GM12891 (cell line): ENCODE results near the gene MKI67.
"Not testable (repeated sequence)": the region's sequence is repeated elsewhere in the genome, so short reads cannot be mapped to it uniquely, and the experiment has no call there.

Experiments used
- DNase-seq: peaks from one replicate; pipeline ENCODE4 v3.0.0; 2011; ENCODE audit warnings: low spot score; ENCODE audit not compliant: insufficient read length
- FAIRE-seq: peaks from 2 replicates; lab custom pipeline; 2011; peaks lifted over from hg19 to GRCh38; lab: Jason Lieb, UNC
- PAX5 ChIP-seq: IDR thresholded peaks from 2 replicates; pipeline ENCODE4 v1.6.1; 2011; ENCODE audit warnings: low read length, moderate library complexity, mild to moderate bottlenecking; ENCODE audit not compliant: insufficient read depth, severe bottlenecking
- POLR2A ChIP-seq: IDR thresholded peaks from 2 replicates; pipeline ENCODE4 v1.6.1; 2011; ENCODE audit warnings: low read depth, low read length, control low read depth
- POLR2AphosphoS5 ChIP-seq: IDR thresholded peaks from 2 replicates; pipeline ENCODE4 v1.6.1; 2011; ENCODE audit warnings: low read depth, low read length, control low read depth
- POU2F2 ChIP-seq: IDR thresholded peaks from 2 replicates; pipeline ENCODE4 v1.6.1; 2011; ENCODE audit warnings: low read depth, mild to moderate bottlenecking, control low read depth, low read length, moderate library complexity
- SPI1 ChIP-seq: IDR thresholded peaks from 2 replicates; pipeline ENCODE4 v1.6.1; 2011; ENCODE audit warnings: low read depth, low read length, control low read depth
- TAF1 ChIP-seq: IDR thresholded peaks from 2 replicates; pipeline ENCODE4 v1.6.1; 2011; ENCODE audit warnings: low read depth, low read length, control low read depth

The MKI67 gene

GRCh38 chr10:128095027-128095752 is 31.0 kb downstream of the MKI67 start:
- FAIRE-seq (no peak), DNase-seq (no peak)
- TF ChIP-seq POU2F2 (no peak), TAF1 (no peak), POLR2A (no peak), SPI1 (no peak), PAX5 (no peak), POLR2AphosphoS5 (no peak)

GRCh38 chr10:128094596-128094995 is 31.6 kb downstream of the MKI67 start:
- not testable (repeated sequence) for DNase-seq, FAIRE-seq

DNA sequence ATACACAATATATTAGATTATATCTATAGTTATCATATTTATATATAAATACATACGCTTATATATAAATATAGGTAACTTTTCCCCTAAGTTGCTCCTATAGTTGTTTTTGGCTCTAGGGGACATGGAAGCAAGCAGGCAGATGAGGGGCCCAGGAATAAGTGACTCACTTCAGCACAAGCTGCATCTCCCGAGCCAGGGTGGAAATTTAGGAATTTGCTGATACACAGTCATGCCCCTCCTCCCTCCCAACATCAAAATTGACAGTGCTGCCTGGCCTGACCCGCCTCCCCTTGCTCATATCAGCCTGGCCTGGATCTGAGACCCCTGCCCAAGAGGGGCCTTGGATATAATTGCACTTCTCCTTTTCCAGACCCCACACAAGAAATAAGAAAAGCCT is 33.8 kb downstream of the MKI67 start:
- no peak for DNase-seq
- TF ChIP-seq POLR2A, result no peak
- TF ChIP-seq POLR2AphosphoS5, result no peak
- no peak for TF ChIP-seq SPI1
- no peak for TF ChIP-seq PAX5
- TF ChIP-seq POU2F2, result no peak
- TF ChIP-seq TAF1, result no peak
- FAIRE-seq, result no peak

GRCh38 chr10:128091636-128092210 is 34.5 kb downstream of the MKI67 start:
- TF ChIP-seq PAX5 (no peak), POLR2AphosphoS5 (no peak), POLR2A (no peak), TAF1 (no peak), POU2F2 (no peak), SPI1 (no peak)
- FAIRE-seq (no peak), DNase-seq (no peak)

GRCh38 chr10:128087884-128088709 is 38.1 kb downstream of the MKI67 start:
- FAIRE-seq, result no peak
- TF ChIP-seq SPI1 (no peak), POU2F2 (no peak), POLR2A (no peak), TAF1 (no peak), PAX5 (no peak), POLR2AphosphoS5 (no peak)
- no peak for DNase-seq

- TF ChIP-seq PAX5 (no peak), POU2F2 (no peak), POLR2A (no peak), SPI1 (no peak), POLR2AphosphoS5 (no peak), TAF1 (no peak)
- FAIRE-seq, result no peak
Measured at GRCh38 chr10:128087146-128087883, 38.9 kb downstream of the MKI67 start.

DNA sequence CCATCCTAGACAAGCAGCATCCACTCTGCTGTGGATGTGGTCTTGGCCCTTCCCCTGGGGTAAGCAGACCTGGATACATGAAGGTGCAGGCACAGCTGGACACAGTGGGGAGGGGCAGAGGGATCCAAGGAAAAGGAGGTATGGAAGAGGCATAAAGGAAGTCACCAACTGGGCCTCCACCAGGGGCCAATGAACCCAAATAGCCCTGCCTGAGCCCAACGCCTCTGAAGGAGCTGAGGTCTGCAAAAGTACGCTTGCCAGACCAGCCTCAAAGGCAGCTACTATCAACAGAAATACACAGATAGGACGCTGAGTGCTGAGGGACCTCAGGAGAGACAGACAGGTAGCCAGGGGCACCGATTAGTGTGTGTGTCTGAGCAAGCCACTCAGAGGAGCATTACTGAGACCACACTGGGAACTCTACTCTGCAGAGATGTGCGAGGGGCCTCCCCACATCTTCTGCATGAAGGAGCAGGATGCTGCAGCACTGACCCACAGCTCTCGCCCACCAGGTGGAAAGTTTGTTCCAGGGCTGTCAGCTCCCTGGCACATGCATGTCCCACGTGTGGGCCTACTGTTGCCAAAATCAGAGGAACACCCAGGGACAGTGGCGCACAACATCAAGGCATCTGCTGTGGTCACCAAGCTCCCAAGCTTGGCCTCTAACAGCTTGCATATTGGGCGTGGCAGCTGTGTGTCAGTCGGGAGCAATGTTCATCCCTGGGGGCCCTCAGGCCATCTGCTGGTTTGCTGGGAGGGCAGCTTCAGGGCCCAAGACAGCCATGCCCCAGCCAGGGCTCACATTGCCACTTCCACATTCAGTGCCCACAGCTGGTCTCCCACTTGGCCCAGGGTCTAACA is 40.0 kb downstream of the MKI67 start:
- DNase-seq (no peak), FAIRE-seq (no peak)
- TF ChIP-seq POLR2AphosphoS5, result no peak
- TF ChIP-seq TAF1, result no peak
- no peak for TF ChIP-seq POLR2A
- no peak for TF ChIP-seq PAX5
- TF ChIP-seq SPI1, result no peak
- no peak for TF ChIP-seq POU2F2

More at GRCh38 chr10:128087146-128087883, 38.9 kb downstream of the MKI67 start:
- DNase-seq, result no peak

DNA sequence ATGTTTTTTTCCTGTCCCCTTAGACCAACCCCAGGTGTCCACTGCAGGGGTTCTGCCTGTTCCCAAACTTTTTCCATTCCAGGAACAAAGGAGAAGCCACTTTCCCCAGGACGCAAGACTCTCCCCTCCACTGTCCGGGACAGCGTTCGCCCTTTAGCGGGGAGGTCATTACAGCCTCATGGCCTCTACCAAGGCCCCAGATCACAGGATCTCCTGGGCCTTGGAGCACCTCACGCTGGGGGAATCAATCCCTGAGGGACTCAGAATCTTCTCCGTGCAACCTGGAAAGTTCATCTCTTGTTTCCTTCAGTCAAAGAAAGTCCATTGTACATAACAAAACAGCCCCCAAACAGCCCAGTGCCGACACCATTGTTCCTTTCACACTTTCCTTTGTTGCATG is 41.2 kb downstream of the MKI67 start:
- FAIRE-seq, result no peak
- TF ChIP-seq POLR2AphosphoS5, result no peak
- no peak for TF ChIP-seq POLR2A
- TF ChIP-seq SPI1, result no peak
- no peak for TF ChIP-seq POU2F2
- TF ChIP-seq TAF1, result no peak
- TF ChIP-seq PAX5, result no peak

GRCh38 chr10:128084364-128084763 is 41.9 kb downstream of the MKI67 start:
- FAIRE-seq (no peak), DNase-seq (no peak)
- TF ChIP-seq TAF1, result no peak
- TF ChIP-seq PAX5, result no peak

More for the DNA sequence above, 41.2 kb downstream of the MKI67 start:
- no peak for DNase-seq
